ENCODE data around the gene MYH11.
"Not testable (repeated sequence)": the region's sequence is repeated elsewhere in the genome, so short reads cannot be mapped to it uniquely, and the experiment has no call there.

The MYH11 gene

GRCh38 chr16:15665107-15665506 is 191.7 kb downstream of the MYH11 start:
- no peaks in the 10 kb centered on the region for H3K9me3 Mint-ChIP-seq
- peaks cover 23% of the 10 kb centered on the region for H3K36me3 Mint-ChIP-seq (ENCODE audit: low read depth)
- no peak overlapping the region for H3K27ac Mint-ChIP-seq
- no peak for TF ChIP-seq CTCF (IDR thresholded peaks at IDR 0.05; ENCODE audit: unreplicated experiment in 3 of 3)
- no peak overlapping the region for H3K4me3 Mint-ChIP-seq
- H3K4me1 Mint-ChIP-seq = peaks cover 6% of the 10 kb centered on the region
- H3K27me3 Mint-ChIP-seq (ENCODE audit: low read depth) = no peaks in the 10 kb centered on the region

GRCh38 chr16:15660203-15660601 is 196.6 kb downstream of the MYH11 start:
- Mint-ChIP-seq H3K27me3 (ENCODE audit: low read depth) (no peaks in the 10 kb centered on the region), H3K9me3 (no peaks in the 10 kb centered on the region), H3K4me1 (peaks cover 6% of the 10 kb centered on the region), H3K27ac (peak overlapping the region in 2 of 3 experiments; percentile 49 to 76), H3K36me3 (ENCODE audit: low read depth) (peaks cover 7% of the 10 kb centered on the region), H3K4me3 (no peak overlapping the region)
- no peak for TF ChIP-seq CTCF (IDR thresholded peaks at IDR 0.05; ENCODE audit: unreplicated experiment in 3 of 3)

DNA sequence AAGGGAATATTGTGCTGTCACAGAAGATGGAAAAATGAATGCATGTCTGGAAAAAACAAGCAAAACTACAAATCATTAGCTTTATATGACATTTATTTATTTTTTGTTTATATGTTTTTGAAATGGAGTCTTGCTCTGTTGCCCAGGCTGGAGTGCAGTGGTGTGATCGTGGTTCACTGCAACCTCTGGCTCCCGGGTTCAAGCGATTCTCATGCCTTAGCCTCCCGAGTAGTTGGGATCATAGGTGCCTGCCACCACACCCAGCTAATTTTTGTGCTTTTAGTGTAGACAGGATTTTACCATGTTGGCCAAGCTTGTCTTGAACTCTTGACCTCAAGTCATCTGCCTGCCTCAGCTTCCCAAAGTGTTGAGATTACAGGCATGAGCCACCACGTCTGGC is 198.3 kb downstream of the MYH11 start:
- Mint-ChIP-seq H3K9me3 (no peaks in the 10 kb centered on the region), H3K27ac (no peak overlapping the region), H3K27me3 (ENCODE audit: low read depth) (no peaks in the 10 kb centered on the region), H3K4me3 (no peak overlapping the region), H3K4me1 (peaks cover 6% of the 10 kb centered on the region), H3K36me3 (ENCODE audit: low read depth) (peaks cover 3% of the 10 kb centered on the region)
- TF ChIP-seq CTCF (IDR thresholded peaks at IDR 0.05; ENCODE audit: unreplicated experiment in 3 of 3) = no peak

DNA sequence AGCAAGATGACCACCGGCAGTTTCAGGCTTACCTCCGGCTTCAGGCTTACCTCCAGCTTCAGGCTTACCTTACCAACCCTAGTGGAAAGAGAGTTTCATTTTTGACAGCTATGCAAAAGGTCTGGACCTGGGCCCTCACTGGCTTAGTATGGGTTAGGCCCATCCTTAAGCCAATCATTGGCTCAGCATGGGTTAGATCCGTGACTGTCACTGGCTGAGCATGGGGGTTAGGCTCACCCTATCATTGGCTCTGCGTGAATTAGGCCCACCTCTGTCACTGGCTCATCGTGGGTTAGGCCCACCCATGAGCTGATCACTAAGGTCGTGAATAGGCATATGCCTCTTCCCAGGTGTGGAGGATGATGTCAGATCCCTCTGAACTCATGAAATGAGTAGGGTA is 198.7 kb downstream of the MYH11 start:
- H3K36me3 Mint-ChIP-seq (ENCODE audit: low read depth) = no peaks in the 10 kb centered on the region
- H3K27me3 Mint-ChIP-seq (ENCODE audit: low read depth) = no peaks in the 10 kb centered on the region
- H3K4me1 Mint-ChIP-seq = peaks cover 9% of the 10 kb centered on the region
- H3K27ac Mint-ChIP-seq = no peak overlapping the region
- TF ChIP-seq CTCF (IDR thresholded peaks at IDR 0.05; ENCODE audit: unreplicated experiment in 3 of 3) = no peak
- no peaks in the 10 kb centered on the region for H3K9me3 Mint-ChIP-seq
- H3K4me3 Mint-ChIP-seq = no peak overlapping the region

DNA sequence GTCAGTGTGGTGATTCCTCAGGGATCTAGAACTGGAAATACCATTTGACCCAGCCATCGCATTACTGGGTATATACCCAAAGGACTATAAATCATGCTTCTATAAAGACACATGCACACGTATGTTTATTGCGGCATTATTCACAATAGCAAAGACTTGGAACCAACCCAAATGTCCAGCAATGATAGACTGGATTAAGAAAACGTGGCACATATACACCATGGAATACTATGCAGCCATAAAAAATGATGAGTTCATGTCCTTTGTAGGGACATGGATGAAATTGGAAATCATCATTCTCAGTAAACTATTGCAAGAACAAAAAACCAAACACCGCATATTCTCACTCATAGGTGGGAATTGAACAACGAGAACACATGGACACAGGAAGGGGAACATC is 201.3 kb downstream of the MYH11 start:
- not testable (repeated sequence) for H3K4me3 Mint-ChIP-seq; H3K9me3 Mint-ChIP-seq; H3K27me3 Mint-ChIP-seq (ENCODE audit: low read depth)

DNA sequence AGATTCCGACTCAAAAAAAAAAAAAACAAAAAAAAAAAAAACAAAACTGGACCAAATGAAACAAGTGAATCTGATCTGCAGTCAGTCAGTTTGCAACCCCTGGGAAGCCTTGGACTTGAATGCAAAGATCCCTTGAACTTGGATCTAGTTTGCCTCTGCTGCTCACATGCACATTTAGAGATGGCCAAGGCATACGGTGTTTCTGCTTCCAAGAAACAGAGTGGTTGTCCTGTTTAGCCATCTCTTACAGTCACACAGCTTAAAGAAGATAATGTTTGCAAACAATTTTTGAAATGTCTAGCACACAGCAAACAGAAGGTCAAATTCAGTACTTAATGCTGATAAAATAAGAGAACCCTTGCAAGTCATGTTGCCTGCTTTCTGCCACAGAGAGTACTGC is 202.2 kb downstream of the MYH11 start:
- TF ChIP-seq CTCF (IDR thresholded peaks at IDR 0.05; ENCODE audit: unreplicated experiment in 3 of 3) = no peak
- H3K4me3 Mint-ChIP-seq = no peak overlapping the region
- H3K9me3 Mint-ChIP-seq = no peaks in the 10 kb centered on the region
- peaks cover 14% of the 10 kb centered on the region for H3K4me1 Mint-ChIP-seq
- peaks cover 3% of the 10 kb centered on the region for H3K36me3 Mint-ChIP-seq (ENCODE audit: low read depth)
- H3K27ac Mint-ChIP-seq = no peak overlapping the region
- H3K27me3 Mint-ChIP-seq (ENCODE audit: low read depth) = no peaks in the 10 kb centered on the region

More for the DNA sequence above, 201.3 kb downstream of the MYH11 start:
- H3K4me1 Mint-ChIP-seq = peaks cover 17% of the 10 kb centered on the region
- not testable (repeated sequence) for H3K27ac Mint-ChIP-seq; H3K36me3 Mint-ChIP-seq (ENCODE audit: low read depth)
